Measurements from ENCODE around the gene MRPL39. TPM values are rescaled to one million over a fixed set of nuclear protein-coding genes. Genes with fewer than 3 reads are reported as not detected.

MRPL39 gene
- total RNA-seq: 34.7 TPM
- polyA plus RNA-seq: 28.2 TPM

DNA sequence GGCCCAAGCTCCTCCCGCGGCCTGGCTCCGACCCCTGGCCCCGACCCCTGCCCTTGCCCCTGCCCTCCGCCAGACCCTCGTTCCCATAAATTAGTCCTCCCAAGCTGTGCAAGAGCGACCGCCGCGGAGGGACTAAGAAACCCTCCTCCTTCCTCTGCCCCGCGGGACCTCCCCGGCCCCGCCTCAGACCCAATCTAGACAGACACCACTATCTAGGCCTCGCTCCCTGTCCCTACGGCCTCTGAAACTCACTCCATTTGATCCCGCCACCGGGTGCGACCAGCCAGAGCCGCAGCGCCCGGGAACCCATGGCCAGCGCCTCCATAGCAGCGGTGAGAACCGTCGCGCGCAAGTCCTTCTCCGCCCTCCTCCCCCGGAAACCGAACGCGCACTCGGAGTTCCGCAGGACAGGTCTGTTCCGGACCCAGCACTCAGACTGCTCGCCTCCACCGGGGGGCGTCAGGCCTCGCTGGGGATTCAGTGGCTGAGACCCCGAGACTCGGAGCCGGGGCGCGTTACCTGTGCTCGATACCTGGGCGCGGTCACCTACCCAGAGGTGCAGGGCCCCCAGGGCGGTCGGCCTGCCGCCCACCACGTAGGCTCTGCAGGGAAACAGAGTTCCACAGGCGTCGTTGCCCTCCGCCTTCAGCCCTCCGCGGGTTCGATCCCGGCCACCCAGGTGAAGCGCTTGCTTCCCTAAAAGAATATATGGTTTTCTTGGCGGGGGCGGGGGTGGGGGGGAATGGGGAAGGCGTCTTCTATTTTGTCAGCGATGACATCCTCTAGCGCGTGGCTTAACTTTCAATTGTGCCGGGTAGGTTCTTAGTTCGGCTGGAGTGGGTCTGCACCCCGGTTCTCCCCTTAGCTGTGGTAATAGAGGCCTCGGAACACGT is at the start of gene MRPL39:
Gene MRPL39, minus strand, starts transcription at position 331 of the 893 bp plus-strand sequence. Its CDS starts 6 bp downstream, at position 325.
- H3K36me3 ChIP-seq (ENCODE audit: insufficient read depth): peaks cover 2% of the 10 kb centered on the region
- H3K4me3 ChIP-seq (ENCODE audit: low read depth, low read length): peak within 1 kb of the TSS; percentile 82
- under 1% methylated on average over 71 of the region's 71 CpGs for WGBS
- peak; percentile 62 for DNase-seq (ENCODE audit: extremely low spot score)
- H3K4me1 ChIP-seq (ENCODE audit: insufficient read depth): no peaks in the 10 kb centered on the region
- H3K27ac ChIP-seq (ENCODE audit: low read depth): peak within 1 kb of the TSS; percentile 70

DNA sequence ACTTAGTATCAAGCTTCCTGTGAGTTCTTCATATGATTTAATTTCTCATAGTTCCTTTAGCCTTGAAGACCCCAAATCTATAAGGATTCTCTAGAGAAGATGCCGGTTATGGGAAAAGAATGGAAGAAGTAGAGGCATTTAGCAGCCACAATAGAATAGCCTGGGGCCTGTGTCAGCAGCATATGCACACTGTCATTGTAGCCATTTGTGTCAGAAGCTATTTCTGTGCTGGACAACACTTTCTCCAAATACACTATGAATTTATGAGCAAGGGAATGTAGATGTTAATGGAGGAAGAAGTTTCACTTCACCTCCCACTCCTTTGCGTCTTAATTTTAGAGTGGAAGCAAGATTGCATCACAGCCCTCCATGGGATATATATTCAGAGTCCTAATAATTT is 49.1 kb upstream of the MRPL39 start:
- H3K4me1 ChIP-seq (ENCODE audit: insufficient read depth): no peaks in the 10 kb centered on the region
- DNase-seq (ENCODE audit: extremely low spot score): no peak
- 89% methylated on average over 2 of the region's 2 CpGs for WGBS
- H3K36me3 ChIP-seq (ENCODE audit: insufficient read depth): no peaks in the 10 kb centered on the region
- no peak overlapping the region for H3K27ac ChIP-seq (ENCODE audit: low read depth)
- H3K4me3 ChIP-seq (ENCODE audit: low read depth, low read length): no peak overlapping the region

DNA sequence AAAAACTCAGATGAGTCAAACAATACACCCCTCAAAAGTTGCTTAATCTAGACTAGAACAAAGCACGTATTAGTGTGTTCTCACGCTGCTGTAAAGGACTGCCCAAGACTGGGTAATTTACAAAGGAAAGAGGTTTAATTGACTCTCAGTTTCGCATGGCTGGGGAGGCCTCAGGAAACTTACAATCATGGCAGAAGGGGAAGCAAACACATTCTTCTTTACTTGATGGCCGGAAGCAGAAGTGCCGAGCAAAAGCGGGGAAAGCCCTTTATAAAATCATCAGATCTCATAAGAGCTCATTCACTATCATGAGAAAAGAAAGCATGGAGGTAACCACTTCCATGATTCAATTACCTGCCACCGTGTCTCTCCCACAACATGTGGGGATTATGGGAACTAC is 41.9 kb upstream of the MRPL39 start:
- 88% methylated on average over 7 of the region's 7 CpGs for WGBS
- no peak for DNase-seq (ENCODE audit: extremely low spot score)
- no peaks in the 10 kb centered on the region for H3K4me1 ChIP-seq (ENCODE audit: insufficient read depth)
- no peak overlapping the region for H3K27ac ChIP-seq (ENCODE audit: low read depth)
- no peak overlapping the region for H3K4me3 ChIP-seq (ENCODE audit: low read depth, low read length)
- H3K36me3 ChIP-seq (ENCODE audit: insufficient read depth): no peaks in the 10 kb centered on the region

DNA sequence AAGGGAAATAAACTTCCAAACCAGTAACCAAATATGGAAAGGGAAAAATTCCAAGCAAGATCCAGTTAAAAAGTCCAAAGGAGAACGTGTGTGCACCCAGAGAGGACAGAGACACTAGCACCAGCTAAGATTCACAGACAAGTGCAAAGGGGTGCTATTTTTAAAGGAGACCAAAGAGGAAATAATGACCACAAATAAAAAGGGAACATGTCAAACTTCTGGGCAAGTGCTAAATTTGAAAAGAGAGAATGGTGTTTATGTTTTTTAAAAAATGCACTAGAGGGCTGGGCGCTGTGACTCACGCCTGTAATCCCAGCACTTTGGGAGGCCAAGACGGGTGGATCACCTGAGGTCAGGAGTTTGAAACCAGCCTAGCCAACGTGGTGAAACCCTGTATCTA is 40.4 kb upstream of the MRPL39 start:
- H3K36me3 ChIP-seq (ENCODE audit: insufficient read depth): no peaks in the 10 kb centered on the region
- H3K27ac ChIP-seq (ENCODE audit: low read depth): no peak overlapping the region
- 63% methylated on average over 5 of the region's 5 CpGs for WGBS
- DNase-seq (ENCODE audit: extremely low spot score): no peak
- no peaks in the 10 kb centered on the region for H3K4me1 ChIP-seq (ENCODE audit: insufficient read depth)
- H3K4me3 ChIP-seq (ENCODE audit: low read depth, low read length): no peak overlapping the region

DNA sequence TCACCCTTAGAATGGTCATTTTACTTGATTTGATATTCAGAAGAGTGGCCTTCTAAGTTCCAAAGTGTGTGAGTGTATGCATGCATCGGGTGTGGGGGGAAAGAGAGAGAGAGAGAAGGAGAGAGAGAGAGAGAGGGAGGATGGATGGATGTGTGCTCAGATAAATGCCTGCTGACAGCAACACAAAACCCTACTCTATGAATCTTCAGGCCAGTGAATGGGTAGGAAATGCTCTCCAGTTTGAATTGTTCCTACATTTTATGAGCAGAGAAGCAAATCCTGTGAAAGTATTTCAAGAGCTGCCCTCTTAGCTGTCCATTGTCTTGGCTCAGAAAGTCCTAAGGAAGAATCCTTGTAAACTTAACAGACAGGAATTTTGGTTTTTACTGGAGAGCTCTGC is 39.2 kb upstream of the MRPL39 start:
- H3K4me1 ChIP-seq (ENCODE audit: insufficient read depth): no peaks in the 10 kb centered on the region
- no peaks in the 10 kb centered on the region for H3K36me3 ChIP-seq (ENCODE audit: insufficient read depth)
- DNase-seq (ENCODE audit: extremely low spot score): no peak
- no peak overlapping the region for H3K27ac ChIP-seq (ENCODE audit: low read depth)
- WGBS: 31% methylated on average over 1 of the region's 1 CpG
- no peak overlapping the region for H3K4me3 ChIP-seq (ENCODE audit: low read depth, low read length)

DNA sequence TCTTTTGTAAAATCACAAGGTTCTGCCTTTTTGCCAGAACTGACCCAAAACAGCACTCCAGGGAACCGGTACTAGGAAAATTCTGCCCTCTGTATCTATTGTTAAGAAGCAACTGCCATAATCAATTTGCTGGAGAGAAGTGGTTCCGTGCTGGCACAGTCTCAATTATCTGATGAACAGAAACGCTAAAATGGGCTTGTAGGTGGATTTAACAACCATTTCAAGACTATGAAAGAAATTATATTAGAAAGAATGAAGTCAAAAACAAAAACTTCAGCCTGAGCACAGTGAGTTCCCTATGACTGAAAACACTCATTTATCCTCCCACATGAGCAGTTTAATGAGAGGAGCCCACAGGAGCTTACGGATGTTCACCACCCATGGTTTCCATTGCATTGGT is 36.2 kb upstream of the MRPL39 start:
- WGBS: 90% methylated on average over 4 of the region's 4 CpGs
- DNase-seq (ENCODE audit: extremely low spot score): no peak
- Histone ChIP-seq H3K27ac (ENCODE audit: low read depth) (no peak overlapping the region), H3K4me1 (ENCODE audit: insufficient read depth) (no peaks in the 10 kb centered on the region), H3K36me3 (ENCODE audit: insufficient read depth) (no peaks in the 10 kb centered on the region), H3K4me3 (ENCODE audit: low read depth, low read length) (no peak overlapping the region)

DNA sequence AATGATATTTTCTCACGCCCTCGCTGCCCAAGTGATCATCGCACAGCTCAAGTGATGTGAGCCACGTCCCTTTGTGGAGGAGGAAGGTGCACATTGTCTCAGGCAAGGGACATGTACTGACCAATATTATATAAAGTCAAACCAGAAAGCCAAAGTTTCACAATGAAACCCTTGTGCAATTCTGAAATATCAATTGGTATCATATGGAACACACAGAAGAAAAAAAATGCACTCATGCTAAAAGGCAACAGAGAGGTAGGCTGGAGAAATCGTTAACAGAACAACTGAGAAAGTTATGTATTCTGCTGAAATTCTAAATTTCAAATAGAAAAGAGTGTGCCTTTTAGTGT is 33.6 kb upstream of the MRPL39 start:
- no peak overlapping the region for H3K27ac ChIP-seq (ENCODE audit: low read depth)
- H3K4me3 ChIP-seq (ENCODE audit: low read depth, low read length): no peak overlapping the region
- no peaks in the 10 kb centered on the region for H3K4me1 ChIP-seq (ENCODE audit: insufficient read depth)
- no peaks in the 10 kb centered on the region for H3K36me3 ChIP-seq (ENCODE audit: insufficient read depth)
- no peak for DNase-seq (ENCODE audit: extremely low spot score)
- 60% methylated on average over 5 of the region's 5 CpGs for WGBS

DNA sequence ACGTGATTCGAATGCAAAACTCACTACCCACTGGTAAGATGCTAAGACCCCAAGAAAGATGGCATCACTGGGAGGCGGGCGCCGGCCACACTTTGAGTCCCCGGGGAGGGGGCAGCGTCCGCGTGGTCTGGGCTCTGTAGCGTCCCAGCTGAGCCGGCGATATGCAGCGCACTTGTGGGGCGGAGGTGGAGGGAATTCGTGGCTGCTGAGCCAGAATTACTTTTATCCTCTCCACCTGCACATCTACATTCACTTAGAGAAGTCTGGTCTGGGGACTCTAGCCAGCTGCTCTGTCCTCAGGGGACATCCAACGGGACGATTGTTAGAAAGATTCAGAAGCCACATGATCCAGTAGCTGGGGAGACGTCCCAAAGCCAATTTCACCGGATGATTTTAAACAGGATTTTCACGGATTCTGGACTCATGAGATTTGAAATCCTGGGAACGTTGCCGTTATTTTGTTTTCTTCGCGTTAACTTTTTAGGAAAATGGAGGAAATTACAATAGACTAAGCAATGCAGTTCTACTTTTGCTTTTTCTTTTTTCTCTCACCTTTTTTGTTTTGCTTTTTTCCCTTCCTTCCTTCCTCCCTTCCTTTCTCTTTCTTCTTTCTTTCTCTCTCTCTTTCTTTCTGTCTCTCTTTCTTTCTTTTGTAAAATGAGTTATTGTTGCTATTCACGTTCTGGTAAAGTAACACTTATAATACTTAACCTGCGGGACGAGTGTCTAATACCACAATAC is 33.1 kb upstream of the MRPL39 start:
- H3K27ac ChIP-seq (ENCODE audit: low read depth): no peak overlapping the region
- no peaks in the 10 kb centered on the region for H3K36me3 ChIP-seq (ENCODE audit: insufficient read depth)
- no peak for DNase-seq (ENCODE audit: extremely low spot score)
- 7% methylated on average over 27 of the region's 27 CpGs for WGBS
- H3K4me3 ChIP-seq (ENCODE audit: low read depth, low read length): peak overlapping the region; percentile 67
- no peaks in the 10 kb centered on the region for H3K4me1 ChIP-seq (ENCODE audit: insufficient read depth)

DNA sequence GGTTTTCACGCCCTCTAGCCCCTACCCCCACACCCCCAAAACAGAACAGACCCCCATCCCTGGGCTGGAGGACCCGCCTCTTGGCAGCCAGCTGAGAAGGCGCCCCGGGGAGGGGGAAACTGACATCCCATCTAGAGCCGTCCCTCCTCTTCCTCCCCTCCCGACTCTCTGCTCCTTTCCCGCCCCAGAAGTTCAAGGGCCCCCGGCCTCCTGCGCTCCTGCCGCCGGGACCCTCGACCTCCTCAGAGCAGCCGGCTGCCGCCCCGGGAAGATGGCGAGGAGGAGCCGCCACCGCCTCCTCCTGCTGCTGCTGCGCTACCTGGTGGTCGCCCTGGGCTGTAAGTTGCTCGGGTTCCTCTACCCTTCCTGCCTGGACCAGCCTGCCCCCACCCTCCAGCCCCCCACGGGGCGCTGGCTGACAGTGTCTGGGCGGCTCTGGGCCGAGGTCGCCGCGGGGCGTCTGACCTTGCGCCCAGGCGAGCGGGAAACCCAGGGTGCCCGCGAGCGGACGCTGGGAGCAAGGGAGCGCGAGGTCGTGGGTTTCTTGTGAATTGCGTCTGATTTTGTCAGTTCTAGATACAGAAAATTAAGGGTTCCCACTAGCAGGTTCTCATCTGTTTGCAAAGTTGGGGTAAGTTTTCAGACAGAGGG is 32.4 kb upstream of the MRPL39 start:
- no peak for DNase-seq (ENCODE audit: extremely low spot score)
- H3K27ac ChIP-seq (ENCODE audit: low read depth): peak overlapping the region; percentile 49
- H3K4me3 ChIP-seq (ENCODE audit: low read depth, low read length): peak overlapping the region; percentile 67
- no peaks in the 10 kb centered on the region for H3K4me1 ChIP-seq (ENCODE audit: insufficient read depth)
- no peaks in the 10 kb centered on the region for H3K36me3 ChIP-seq (ENCODE audit: insufficient read depth)
- WGBS: under 1% methylated on average over 40 of the region's 40 CpGs

DNA sequence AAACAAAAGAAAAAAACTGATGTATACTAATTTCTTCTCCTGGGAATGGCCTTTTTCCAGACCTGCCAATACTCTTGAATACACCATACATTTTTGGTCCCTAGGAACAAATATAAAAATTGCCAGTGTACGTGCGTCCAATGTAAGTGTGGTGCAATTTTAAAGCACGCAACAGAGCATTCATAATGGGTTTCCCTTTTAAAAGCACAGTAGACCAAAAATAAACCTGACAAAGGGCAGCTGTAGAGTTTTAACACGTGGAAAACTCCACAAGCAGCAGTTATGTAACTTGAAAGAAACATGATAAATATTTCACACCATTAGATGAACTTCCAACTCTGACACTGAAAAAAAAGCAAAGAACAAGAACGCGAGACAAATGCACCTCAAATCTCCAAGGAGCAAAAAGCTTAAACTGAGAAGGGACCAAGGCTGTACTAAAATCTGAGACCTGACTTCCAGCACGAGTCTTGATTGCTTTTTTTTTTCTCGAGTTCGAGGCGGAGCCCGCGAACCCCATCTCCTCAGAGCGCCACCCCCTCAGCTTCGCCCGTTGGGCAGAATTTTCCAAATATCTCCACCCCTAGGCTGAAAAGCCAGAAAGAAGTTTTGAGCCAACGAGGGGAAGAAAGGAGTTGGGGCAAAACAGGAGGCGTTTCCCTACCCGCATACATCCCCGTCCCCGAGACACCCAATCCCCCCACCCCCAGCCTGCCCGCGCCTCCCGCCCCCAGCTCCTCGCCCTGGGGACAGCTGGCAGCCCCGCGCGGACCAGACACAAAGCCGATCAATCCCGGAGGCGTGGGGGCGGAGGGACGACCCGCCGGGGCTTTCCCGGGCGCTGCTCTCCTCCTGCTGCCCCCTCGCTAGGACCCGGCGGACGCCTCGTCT is 31.6 kb upstream of the MRPL39 start, which contains the start of gene JAM2:
Gene JAM2, plus strand, starts transcription at position 599 of the 891 bp plus-strand sequence. CDS start 564 bp downstream, outside the sequence.
- H3K27ac ChIP-seq (ENCODE audit: low read depth): peak within 1 kb of the TSS; percentile 49
- DNase-seq (ENCODE audit: extremely low spot score): no peak
- peak within 1 kb of the TSS; percentile 67 for H3K4me3 ChIP-seq (ENCODE audit: low read depth, low read length)
- 1% methylated on average over 41 of the region's 41 CpGs for WGBS
- no peaks in the 10 kb centered on the region for H3K4me1 ChIP-seq (ENCODE audit: insufficient read depth)
- no peaks in the 10 kb centered on the region for H3K36me3 ChIP-seq (ENCODE audit: insufficient read depth)

DNA sequence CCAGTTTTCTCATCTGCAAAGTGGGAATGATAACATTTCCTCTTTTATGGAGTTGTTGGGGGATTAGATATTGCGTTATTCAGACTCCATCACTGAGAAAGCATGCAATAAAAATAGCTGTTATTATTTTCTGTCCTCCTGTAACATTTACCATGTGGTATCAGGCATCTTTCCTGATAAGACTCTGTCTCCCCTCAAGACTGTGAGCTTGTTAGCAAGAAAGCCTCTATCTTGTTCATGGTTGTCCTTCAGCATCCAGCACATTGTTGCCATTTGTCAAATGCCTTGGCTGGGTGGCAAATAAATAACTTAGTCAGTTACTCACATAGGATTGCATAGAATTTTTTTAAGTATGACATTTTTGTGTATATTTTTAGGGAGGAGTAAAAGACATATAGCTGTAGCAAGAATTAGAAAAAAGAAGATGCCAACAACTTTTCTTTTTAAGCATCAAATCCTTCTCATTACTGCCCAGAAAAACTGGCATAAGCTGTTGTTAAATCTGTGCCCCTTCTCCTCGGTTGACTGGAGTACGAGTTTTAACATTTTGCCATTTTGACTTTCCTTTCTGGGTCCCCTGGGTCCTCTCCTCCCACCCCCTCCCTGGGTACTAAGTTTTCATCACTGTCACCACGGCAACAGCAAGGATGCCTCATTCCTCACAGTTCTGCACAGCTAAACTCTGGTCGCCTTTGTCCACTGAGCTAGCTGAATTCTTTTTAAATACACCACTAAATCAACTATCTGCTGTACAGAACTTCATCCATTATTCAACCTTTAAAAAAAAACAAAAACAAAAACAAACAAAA is 30.8 kb upstream of the MRPL39 start:
- no peak overlapping the region for H3K4me3 ChIP-seq (ENCODE audit: low read depth, low read length)
- no peaks in the 10 kb centered on the region for H3K36me3 ChIP-seq (ENCODE audit: insufficient read depth)
- no peak overlapping the region for H3K27ac ChIP-seq (ENCODE audit: low read depth)
- H3K4me1 ChIP-seq (ENCODE audit: insufficient read depth): no peaks in the 10 kb centered on the region
- 22% methylated on average over 5 of the region's 5 CpGs for WGBS
- no peak for DNase-seq (ENCODE audit: extremely low spot score)

DNA sequence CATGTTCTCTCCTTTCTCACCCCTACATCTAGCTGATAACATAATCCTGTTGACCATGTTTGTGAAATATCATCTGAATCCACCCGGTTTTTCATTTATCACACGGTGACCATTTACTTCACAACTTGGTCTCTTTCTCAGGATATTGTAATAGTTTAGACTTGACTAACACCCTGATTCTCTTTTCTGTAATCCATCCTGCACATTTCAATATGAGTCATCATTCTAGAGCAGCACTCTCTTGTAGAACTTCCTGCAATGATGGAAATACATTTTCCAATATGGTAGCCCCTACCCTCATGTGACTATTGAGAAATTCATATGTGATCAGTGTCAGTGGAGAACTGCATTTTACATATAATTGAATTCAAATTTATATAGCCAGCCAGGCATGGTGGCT is 29.4 kb upstream of the MRPL39 start:
- H3K4me1 ChIP-seq (ENCODE audit: insufficient read depth): no peaks in the 10 kb centered on the region
- WGBS: 88% methylated on average over 2 of the region's 2 CpGs
- no peaks in the 10 kb centered on the region for H3K36me3 ChIP-seq (ENCODE audit: insufficient read depth)
- H3K4me3 ChIP-seq (ENCODE audit: low read depth, low read length): no peak overlapping the region
- no peak for DNase-seq (ENCODE audit: extremely low spot score)
- H3K27ac ChIP-seq (ENCODE audit: low read depth): no peak overlapping the region

Measured in urinary bladder (tissue), 4 donors.